Esophagus muscularis mucosa (tissue), 4 donors: ENCODE measurements around the gene TRMO. TPM values are rescaled to one million over a fixed set of nuclear protein-coding genes. Genes with fewer than 3 reads are reported as not detected.

Source experiments
- DNase-seq: peaks from one replicate; pipeline ENCODE4 v3.0.0-alpha.2; 2017; ENCODE audit errors: extremely low spot score
- H3K27ac ChIP-seq, 4 donors: fragments of 200-600 bp; sonication (generic); replicated peaks in 1 of 4; 1 replicate in 3 of 4; 2 replicates in 1 of 4; pipeline ENCODE4 v1.5.1; 2016 to 2019; ENCODE audit warnings: mild to moderate bottlenecking in 1 of 4
- H3K27me3 ChIP-seq, 4 donors: fragments of 200-600 bp; sonication (generic); one replicate each; pipeline versions ENCODE4 v1.5.1 to v1.6.0; 2016 to 2019
- H3K36me3 ChIP-seq, 4 donors: fragments of 200-600 bp; sonication (generic); one replicate each; pipeline ENCODE4 v1.5.1; 2016 to 2019
- H3K4me1 ChIP-seq, 4 donors: fragments of 200-600 bp; sonication (generic); one replicate each; pipeline ENCODE4 v1.5.1; 2016 to 2019
- H3K4me3 ChIP-seq, 4 donors: fragments of 200-600 bp; sonication (generic); 1 replicate in 2 of 4; 2 replicates in 2 of 4; pipeline ENCODE4 v1.5.1; 2016 to 2019; ENCODE audit warnings: mild to moderate bottlenecking in 4 of 4, moderate library complexity in 1 of 4
- H3K9me3 ChIP-seq, 4 donors: fragments of 200-600 bp; sonication (generic); 1 replicate in 3 of 4; 2 replicates in 1 of 4; pipeline ENCODE4 v1.5.1; 2016 to 2019
- CTCF ChIP-seq, 3 experiments: fragments of 200-600 bp in 2 of 3; fragments of 450-650 bp in 1 of 3; sonication (generic) in 2 of 3; IDR thresholded peaks; one replicate each; pipeline ENCODE4 v1.5.1; 2017 to 2019; ENCODE audit warnings: antibody characterized with exemption in 3 of 3, mild to moderate bottlenecking in 2 of 3, moderate library complexity in 1 of 3
- EP300 ChIP-seq: sonication (generic); formaldehyde crosslinking; IDR thresholded peaks from one replicate; pipeline ENCODE4 v1.6.1; 2017; ENCODE audit warnings: antibody characterized with exemption
- POLR2A ChIP-seq: fragments of 450-650 bp; IDR thresholded peaks from one replicate; pipeline ENCODE4 v1.6.1; 2017; ENCODE audit warnings: antibody characterized with exemption, moderate library complexity, mild to moderate bottlenecking, low read depth
- POLR2AphosphoS5 ChIP-seq, 2 donors: sonication (generic); formaldehyde crosslinking; IDR thresholded peaks; one replicate each; pipeline ENCODE4 v1.6.1; 2017; ENCODE audit warnings: antibody characterized with exemption in 2 of 2
- WGBS: methylation state at CpG from one replicate; pipeline ENCODE4 v1.1.5; 2018; 5-methylcytosine and 5-hydroxymethylcytosine counted together
- intact Hi-C: fragments of 100-400 bp; cut with DNase I; formaldehyde crosslinking; loops from one replicate; pipeline ENCODE4 v1.15.1; 2023
- small RNA-seq, 3 donors: library from RNA; depleted of rRNA; stranded (forward); fragments of <200 nt; gene quantifications; one replicate each; pipeline ENCODE3, GENCODE V24; 2016
- total RNA-seq, 4 donors: library from RNA; depleted of rRNA; stranded (reverse); fragments of >200 nt; gene quantifications; one replicate each; pipeline versions ENCODE4 v1.1.0 to v1.2.1, GENCODE V29; 2016

The TRMO gene
- total RNA-seq, 4 donors from 2014 or later, result 16.6 to 22.7 (median 18.8) TPM

DNA sequence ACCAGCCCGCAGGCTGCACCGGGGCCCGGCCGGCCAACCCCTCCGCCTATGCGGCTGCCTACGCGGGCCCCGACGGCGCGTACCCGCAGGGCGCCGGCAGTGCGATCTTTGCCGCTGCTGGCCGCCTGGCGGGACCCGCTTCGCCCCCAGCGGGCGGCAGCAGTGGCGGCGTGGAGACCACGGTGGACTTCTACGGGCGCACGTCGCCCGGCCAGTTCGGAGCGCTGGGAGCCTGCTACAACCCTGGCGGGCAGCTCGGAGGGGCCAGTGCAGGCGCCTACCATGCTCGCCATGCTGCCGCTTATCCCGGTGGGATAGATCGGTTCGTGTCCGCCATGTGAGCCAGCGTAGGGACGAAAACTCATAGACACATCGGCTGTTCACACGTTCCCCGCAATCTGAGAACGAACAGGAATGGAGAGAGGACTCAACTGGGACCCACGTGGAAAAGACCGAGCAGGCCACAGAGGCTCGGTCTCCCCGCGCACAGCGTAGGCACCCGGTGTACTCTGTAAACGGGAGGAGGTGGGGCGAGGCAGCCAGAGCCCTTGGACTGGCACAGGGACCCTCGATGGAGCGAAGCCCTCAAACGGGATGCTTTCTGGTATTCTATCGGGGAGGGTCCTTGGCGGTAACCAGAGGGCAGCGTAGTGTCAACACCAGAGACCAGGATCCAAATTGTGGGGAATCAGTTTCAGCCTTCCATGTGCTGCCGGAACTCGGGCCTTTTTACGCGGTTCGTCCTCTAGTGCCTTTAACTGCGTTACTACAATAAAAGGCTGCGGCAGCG, 67.4 kb downstream of the TRMO start:
- intact Hi-C loops, result no loop called here
- no peak for TF ChIP-seq POLR2A
- no peak for TF ChIP-seq EP300
- no peak for TF ChIP-seq POLR2AphosphoS5 (IDR thresholded peaks at IDR 0.05)
- TF ChIP-seq CTCF (IDR thresholded peaks at IDR 0.05), result no peak
- H3K4me3 ChIP-seq, result peak overlapping the region in 2 of 4 donors; percentile 46 to 49
- WGBS, result 12% methylated on average over 24 of the region's 71 CpGs
- H3K27me3 ChIP-seq, result peaks cover 6 to 98% (median 85%) of the 10 kb centered on the region in 4 donors
- H3K27ac ChIP-seq, result no peak overlapping the region
- peaks cover 9 to 53% (median 43%) of the 10 kb centered on the region in 4 donors for H3K4me1 ChIP-seq
- no peak for DNase-seq
- no peaks in the 10 kb centered on the region for H3K36me3 ChIP-seq
- H3K9me3 ChIP-seq, result no peaks in the 10 kb centered on the region

Small RNAs within 50 kb of the gene (small RNA-seq; reads per million reads assigned to genes)
- 0 reads per million in 3 donors for gene RF00019

Other genes starting within 250 kb of the TRMO start
- gene XPA, start 225.2 kb downstream of the TRMO start, total RNA-seq, result 10 to 100 TPM; 21.2 to 27.1 (median 22.9) TPM
- not detected for gene FOXE1, start 69.3 kb downstream of the TRMO start, total RNA-seq
- gene HEMGN, start 15.7 kb upstream of the TRMO start, total RNA-seq, result 1 to 10 TPM in 1 of 4 donors, not detected in 3; 1.2 TPM
- gene ANP32B, start 60.8 kb upstream of the TRMO start, total RNA-seq, result 10 to 100 TPM; 30.2 to 52.7 (median 39.9) TPM
- gene NANS, start 134.2 kb upstream of the TRMO start, total RNA-seq, result 10 to 100 TPM; 25.3 to 54.7 (median 37.3) TPM
- 10 to 100 TPM in 2 of 4 donors, 1 to 10 TPM in 2; 6.1 to 14.9 (median 11.2) TPM for gene TRIM14, start 196.7 kb upstream of the TRMO start, total RNA-seq